ENCODE data around the gene NTNG2. TPM values are rescaled to one million over a fixed set of nuclear protein-coding genes. Genes with fewer than 3 reads are reported as not detected.
A peak's percentile ranks its signal among the peaks of the same experiment; 100 is the strongest.

Gene NTNG2
- total RNA-seq (2016; rRNA removed; fragmentation: Illumina TruSeq; extraction: Trizol) (0.02 TPM in 1 of 2 replicates, not detected in the other), polyA plus RNA-seq (2011; rRNA removed) (0.36 TPM in 1 of 2 replicates, not detected in the other), polyA minus RNA-seq (2011; rRNA and poly(A)+ RNA removed; ENCODE audit: low replicate concordance) (0.02 and 0.05 TPM in 2 replicates), Bru-seq, nascent RNA (percentile 5 among the genes with signal in this experiment), BruChase-seq, experiment 1, labeled RNA remaining after a 6-hour chase (percentile 2 among the genes with signal in this experiment), BruChase-seq, experiment 2, labeled RNA remaining after a 2-hour chase (percentile 1 among the genes with signal in this experiment)
- not detected in 2 replicates for total RNA-seq (2016; cell fraction: cytosol; rRNA removed; fragmentation: Illumina TruSeq; extraction: Trizol; ENCODE audit: low read depth)
- not detected in 2 replicates for total RNA-seq (2016; cell fraction: insoluble cytoplasmic fraction; rRNA removed; fragmentation: Illumina TruSeq; extraction: Trizol)
- not detected in 2 replicates for total RNA-seq (2016; cell fraction: membrane; rRNA removed; fragmentation: Illumina TruSeq; extraction: Trizol)
- not detected in 2 replicates for total RNA-seq (2016; cell fraction: nucleus; rRNA removed; fragmentation: Illumina TruSeq; extraction: Trizol)
- 0.01 and 0.34 TPM in 2 replicates for polyA plus RNA-seq (2011; cell fraction: cytosol; rRNA removed)
- 0.96 and 1.5 TPM in 2 replicates for polyA plus RNA-seq (2011; cell fraction: nucleus; rRNA removed)
- not detected in 2 replicates for polyA plus RNA-seq (2012)
- not detected in 2 replicates for polyA plus RNA-seq (2016; cell fraction: cytosol; fragmentation: Illumina TruSeq; extraction: Trizol; ENCODE audit: low read depth)
- not detected in 2 replicates for polyA plus RNA-seq (2016; cell fraction: insoluble cytoplasmic fraction; fragmentation: Illumina TruSeq; extraction: Trizol; ENCODE audit: low read depth)
- 0.27 TPM in 1 of 2 replicates, not detected in the other for polyA plus RNA-seq (2016; cell fraction: membrane; fragmentation: Illumina TruSeq; extraction: Trizol; ENCODE audit: low read depth)
- not detected in 2 replicates for polyA plus RNA-seq (2016; cell fraction: nucleus; fragmentation: Illumina TruSeq; extraction: Trizol; ENCODE audit: insufficient read depth, low read depth)
- not detected in 2 replicates for polyA minus RNA-seq (2011; cell fraction: cytosol; rRNA and poly(A)+ RNA removed)
- polyA minus RNA-seq (2011; cell fraction: nucleus; rRNA and poly(A)+ RNA removed): not detected in 2 replicates
- long read RNA-seq, experiment 1: 0 reads
- long read RNA-seq, experiment 2: 0 reads

GRCh38 chr9:132161743-132162184 is at the start of gene NTNG2:
Gene NTNG2 (plus strand): TSS chr9:132162058. CDS start chr9:132166832, 4,774 bp downstream.
- ChIA-PET CTCF (ENCODE audit: low intra/inter-chr PET ratio, low total read pairs) (no interaction called here), POLR2A (no interaction called here)
- H3K9me3 ChIP-seq (ENCODE audit: low read length): no peaks in the 10 kb centered on the region
- ATAC-seq (no peak), FAIRE-seq (no peak), DNase-seq (ENCODE audit: low spot score) (no peak)
- H3K4me3 ChIP-seq (replicated peaks in 1 of 3; ENCODE audit: insufficient read depth in 1 of 3, low read depth in 2 of 3, low read length in 3 of 3): peak within 1 kb of the TSS; percentile 35 to 50 (median 40); a peak in 4 of 6 replicates
- no peak for TF ChIP-seq TOPORS (CRISPR knock-in tag; IDR thresholded peaks at IDR 0.05)
- TF ChIP-seq YY1 (IDR thresholded peaks at IDR 0.05; ENCODE audit: insufficient read depth, insufficient replicate concordance, low read depth, low read length): no peak
- TF ChIP-seq CENPBD1 (CRISPR knock-in tag; IDR thresholded peaks at IDR 0.05; ENCODE audit: borderline replicate concordance, low read depth): no peak
- no peak for TF ChIP-seq ARNTL (CRISPR knock-in tag; IDR thresholded peaks at IDR 0.05)
- TF ChIP-seq NFATC3 (CRISPR knock-in tag; IDR thresholded peaks at IDR 0.05): no peak
- TF ChIP-seq ZNF180 (CRISPR knock-in tag; IDR thresholded peaks at IDR 0.05; ENCODE audit: borderline replicate concordance, low read depth): no peak
- no peak for TF ChIP-seq NR1H2 (CRISPR knock-in tag; IDR thresholded peaks at IDR 0.05; ENCODE audit: borderline replicate concordance, low read depth)
- no peak for TF ChIP-seq ZFP41 (CRISPR knock-in tag; IDR thresholded peaks at IDR 0.05; ENCODE audit: borderline replicate concordance)
- no peak for TF ChIP-seq ZNF563 (CRISPR knock-in tag; IDR thresholded peaks at IDR 0.05)
- TF ChIP-seq PHF5A (CRISPR knock-in tag; IDR thresholded peaks at IDR 0.05; ENCODE audit: low read depth, unreplicated experiment): no peak
- no peak for TF ChIP-seq ZNF546 (CRISPR knock-in tag; conservative IDR thresholded peaks at IDR 0.05)
- no peak within 1 kb of the TSS for H2AFZ ChIP-seq (ENCODE audit: low read length)
- H3K27ac ChIP-seq (ENCODE audit: extremely low read length, insufficient read depth, low read length): no peak within 1 kb of the TSS
- H4K20me1 ChIP-seq (ENCODE audit: insufficient read depth, low read length): peaks cover 19% of the 10 kb centered on the region; the same call in 1 of the 2 replicates
- intact Hi-C loops (cut with micrococcal nuclease; ENCODE audit: unreplicated experiment): no loop called here
- H3K9ac ChIP-seq (ENCODE audit: insufficient read depth, low read depth, low read length): no peak within 1 kb of the TSS
- no peaks in the 10 kb centered on the region for H3K79me2 ChIP-seq (ENCODE audit: insufficient read depth, low read length)
- BruUV-seq (replicated peaks): no TSS peak
- H3K4me2 ChIP-seq (ENCODE audit: low read depth, low read length): peak within 1 kb of the TSS; percentile 67
- H3K36me3 ChIP-seq (replicated peaks in 1 of 2; ENCODE audit: control insufficient read depth in 1 of 2, insufficient read depth in 2 of 2, low read length in 2 of 2): no peaks in the 10 kb centered on the region
- WGBS (ENCODE audit: low lambda C conversion rate): no CpG with 5 or more reads among the region's 67 CpGs
- in situ Hi-C loops (cut with HindIII; ENCODE audit: extremely low pct_ligation_motif_present, low pct_unique_long_range_greater_than_20kb): no loop called here
- peaks cover 11 to 93% of the 10 kb centered on the region in 2 experiments for H3K27me3 ChIP-seq (ENCODE audit: control insufficient read depth in 1 of 2, insufficient read depth in 2 of 2, low read length in 2 of 2)
- peaks cover 7% of the 10 kb centered on the region for H3K4me1 ChIP-seq (ENCODE audit: insufficient read depth, low read length)

All from HepG2 (cell line).